ENCODE data around the gene SLC38A3.

The SLC38A3 gene

GRCh38 chr3:50269460-50269859 lies 64.4 kb downstream of the SLC38A3 start:
- TF ChIP-seq CTCF (IDR thresholded peaks at IDR 0.05), result no peak
- Histone ChIP-seq H3K36me3 (no peaks in the 10 kb centered on the region), H3K27me3 (peaks cover 62% of the 10 kb centered on the region), H3K4me1 (ENCODE audit: control insufficient read depth in 1 of 2, insufficient read depth in 1 of 2, low read depth in 1 of 2, low read length in 1 of 2) (peaks cover 19 to 20% of the 10 kb centered on the region in 2 experiments), H3K4me3 (ENCODE audit: low read depth in 1 of 2, low read length in 1 of 2) (no peak overlapping the region), H3K27ac (no peak overlapping the region), H3K9me3 (no peaks in the 10 kb centered on the region)

GRCh38 chr3:50269977-50270413 lies 64.9 kb downstream of the SLC38A3 start:
- Histone ChIP-seq H3K4me1 (ENCODE audit: control insufficient read depth in 1 of 2, insufficient read depth in 1 of 2, low read depth in 1 of 2, low read length in 1 of 2) (peaks cover 21 to 25% of the 10 kb centered on the region in 2 experiments), H3K27ac (no peak overlapping the region), H3K27me3 (peaks cover 62% of the 10 kb centered on the region), H3K36me3 (no peaks in the 10 kb centered on the region), H3K4me3 (ENCODE audit: low read depth in 1 of 2, low read length in 1 of 2) (no peak overlapping the region), H3K9me3 (no peaks in the 10 kb centered on the region)
- TF ChIP-seq CTCF (IDR thresholded peaks at IDR 0.05), result no peak

- H3K9me3 ChIP-seq, result no peaks in the 10 kb centered on the region
- peaks cover 62% of the 10 kb centered on the region for H3K27me3 ChIP-seq
- H3K4me3 ChIP-seq (ENCODE audit: low read depth in 1 of 2, low read length in 1 of 2), result no peak overlapping the region
- H3K27ac ChIP-seq, result no peak overlapping the region
- peaks cover 21 to 31% of the 10 kb centered on the region in 2 experiments for H3K4me1 ChIP-seq (ENCODE audit: control insufficient read depth in 1 of 2, insufficient read depth in 1 of 2, low read depth in 1 of 2, low read length in 1 of 2)
- TF ChIP-seq CTCF (IDR thresholded peaks at IDR 0.05), result no peak
- no peaks in the 10 kb centered on the region for H3K36me3 ChIP-seq
These were observed 65.6 kb downstream of the SLC38A3 start for GRCh38 chr3:50270422-50271224.

All from neutrophil (primary cell).